Lung (tissue), 12 donors: Measurements from ENCODE around the gene RBP3. TPM values are rescaled to one million over a fixed set of nuclear protein-coding genes. Genes with fewer than 3 reads are reported as not detected.

Experiments used
- ATAC-seq: fragments of 200-7000 bp; cut with Tn5 transposase; one replicate; pipeline ENCODE4 v1.9.1; 2020; ENCODE audit warnings: moderate number of reproducible peaks; ENCODE audit not compliant: insufficient read depth, low FRiP score
- DNase-seq, 3 donors: peaks; one replicate each; pipeline ENCODE4 v3.0.0-alpha.2; 2013 to 2017
- H3K27ac ChIP-seq, 2 donors: one replicate each; pipeline ENCODE4 v1.5.1; 2013; ENCODE audit warnings: mild to moderate bottlenecking in 2 of 2, moderate library complexity in 2 of 2, control low read depth in 1 of 2, inconsistent platforms in 1 of 2, low read depth in 1 of 2, low read length in 1 of 2
- H3K27me3 ChIP-seq, 3 donors: one replicate each; pipeline ENCODE4 v1.5.1; 2013; ENCODE audit warnings: low read length in 2 of 3; ENCODE audit not compliant: control insufficient read depth in 3 of 3, insufficient read depth in 3 of 3
- H3K36me3 ChIP-seq, 4 donors: one replicate each; pipeline ENCODE4 v1.5.1; 2013; ENCODE audit warnings: low read length in 4 of 4, mild to moderate bottlenecking in 1 of 4, moderate library complexity in 1 of 4; ENCODE audit not compliant: control insufficient read depth in 4 of 4, insufficient read depth in 4 of 4
- H3K4me1 ChIP-seq, 5 donors: one replicate each; pipeline ENCODE4 v1.5.1; 2013; ENCODE audit warnings: low read length in 5 of 5, mild to moderate bottlenecking in 2 of 5, moderate library complexity in 1 of 5; ENCODE audit not compliant: control insufficient read depth in 5 of 5, insufficient read depth in 5 of 5
- H3K4me3 ChIP-seq: one replicate; pipeline ENCODE4 v1.5.1; 2013; ENCODE audit warnings: mild to moderate bottlenecking, control low read depth, moderate library complexity
- H3K9ac ChIP-seq, 2 donors: one replicate each; pipeline ENCODE4 v1.5.1; 2013; ENCODE audit warnings: low read length in 2 of 2, control low read depth in 1 of 2; ENCODE audit not compliant: insufficient read depth in 1 of 2
- H3K9me3 ChIP-seq, 4 donors: one replicate each; pipeline ENCODE4 v1.5.1; 2013; ENCODE audit warnings: low read length in 3 of 4, mild to moderate bottlenecking in 1 of 4, moderate library complexity in 1 of 4; ENCODE audit not compliant: control insufficient read depth in 4 of 4, insufficient read depth in 3 of 4
- CTCF ChIP-seq: IDR thresholded peaks from 2 replicates; pipeline ENCODE4 v1.5.1; 2012; ENCODE audit warnings: mild to moderate bottlenecking; ENCODE audit errors: control extremely low read depth, extremely low read depth
- WGBS, 2 donors: extraction: QIAGEN DNeasy Blood & Tissue Kit; methylation state at CpG; one replicate each; pipeline ENCODE4 v1.1.7; 2013; 5-methylcytosine and 5-hydroxymethylcytosine counted together
- polyA plus RNA-seq, 2 donors: library from polyadenylated mRNA; stranded (reverse); fragments of 200-250 nt; gene quantifications; one replicate each; pipeline ENCODE4 v1.2.1, GENCODE V29; 2013
- total RNA-seq, 2 donors: library from RNA; depleted of rRNA in 1 of 2; stranded (reverse); fragments of >200 nt in 1 of 2; gene quantifications; one replicate each; pipeline ENCODE4 v1.2.1, GENCODE V29; 2014 to 2021
- donor health status: control.
- donor health status: control.
- donor health status: Bipolar disorder and iron deficiency.
- donor health status: healthy.
- donor health status: DM: yes; HTN: yes; CAD: no.

Gene RBP3
- total and polyA plus RNA-seq, 4 donors: 0.01 TPM; not detected in 3

GRCh38 chr10:47402641-47403301 lies 54.6 kb downstream of the RBP3 start:
- Histone ChIP-seq H3K9ac (no peak overlapping the region), H3K4me3 (no peak overlapping the region), H3K9me3 (no peaks in the 10 kb centered on the region), H3K4me1 (peaks cover 0 to 15% (median 10%) of the 10 kb centered on the region in 5 donors), H3K27me3 (no peaks in the 10 kb centered on the region), H3K27ac (no peak overlapping the region), H3K36me3 (no peaks in the 10 kb centered on the region)
- no peak for TF ChIP-seq CTCF
- peak; percentile 60 for ATAC-seq
- WGBS, 2 donors: 63 to 81% methylated on average over 4 of the region's 4 CpGs
- DNase-seq: peak; percentile 68 to 86 (median 77)

- no peak for TF ChIP-seq CTCF
- Histone ChIP-seq H3K9ac (no peak overlapping the region), H3K4me1 (peaks cover 0 to 15% (median 10%) of the 10 kb centered on the region in 5 donors), H3K27me3 (no peaks in the 10 kb centered on the region), H3K4me3 (no peak overlapping the region), H3K9me3 (no peaks in the 10 kb centered on the region), H3K36me3 (no peaks in the 10 kb centered on the region), H3K27ac (no peak overlapping the region)
- ATAC-seq: no peak
- no peak for DNase-seq
- WGBS, 2 donors: 76 to 83% methylated on average over 6 of the region's 6 CpGs
Measured at GRCh38 chr10:47403446-47404318, 55.5 kb downstream of the RBP3 start.

- H3K36me3 ChIP-seq: no peaks in the 10 kb centered on the region
- TF ChIP-seq CTCF: no peak
- H3K9ac ChIP-seq: no peak overlapping the region
- 86 to 94% methylated on average over 6 of the region's 6 CpGs for WGBS, 2 donors
- H3K27me3 ChIP-seq: no peaks in the 10 kb centered on the region
- ATAC-seq (no peak), DNase-seq (no peak)
- no peak overlapping the region for H3K27ac ChIP-seq
- H3K9me3 ChIP-seq: no peaks in the 10 kb centered on the region
- no peak overlapping the region for H3K4me3 ChIP-seq
- peaks cover 0 to 15% (median 8%) of the 10 kb centered on the region in 5 donors for H3K4me1 ChIP-seq
Measured at GRCh38 chr10:47404446-47404845, 56.3 kb downstream of the RBP3 start.
